ENCODE data around the gene NCF4.

GRCh38 chr22:36824655-36825054 lies 36.2 kb upstream of the NCF4 start:
- TF ChIP-seq, protein P1, sequence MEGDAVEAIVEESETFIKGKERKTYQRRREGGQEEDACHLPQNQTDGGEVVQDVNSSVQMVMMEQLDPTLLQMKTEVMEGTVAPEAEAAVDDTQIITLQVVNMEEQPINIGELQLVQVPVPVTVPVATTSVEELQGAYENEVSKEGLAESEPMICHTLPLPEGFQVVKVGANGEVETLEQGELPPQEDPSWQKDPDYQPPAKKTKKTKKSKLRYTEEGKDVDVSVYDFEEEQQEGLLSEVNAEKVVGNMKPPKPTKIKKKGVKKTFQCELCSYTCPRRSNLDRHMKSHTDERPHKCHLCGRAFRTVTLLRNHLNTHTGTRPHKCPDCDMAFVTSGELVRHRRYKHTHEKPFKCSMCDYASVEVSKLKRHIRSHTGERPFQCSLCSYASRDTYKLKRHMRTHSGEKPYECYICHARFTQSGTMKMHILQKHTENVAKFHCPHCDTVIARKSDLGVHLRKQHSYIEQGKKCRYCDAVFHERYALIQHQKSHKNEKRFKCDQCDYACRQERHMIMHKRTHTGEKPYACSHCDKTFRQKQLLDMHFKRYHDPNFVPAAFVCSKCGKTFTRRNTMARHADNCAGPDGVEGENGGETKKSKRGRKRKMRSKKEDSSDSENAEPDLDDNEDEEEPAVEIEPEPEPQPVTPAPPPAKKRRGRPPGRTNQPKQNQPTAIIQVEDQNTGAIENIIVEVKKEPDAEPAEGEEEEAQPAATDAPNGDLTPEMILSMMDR (IDR thresholded peaks at IDR 0.05), result no peak
- TF ChIP-seq POLR2A (IDR thresholded peaks at IDR 0.05), result no peak
